Panc1 (cell line): Measurements from ENCODE around the gene TIAM2.

Source experiments
- REST ChIP-seq, 2 experiments: IDR thresholded peaks; 2 replicates each; pipeline ENCODE4 v1.6.1; 2011 to 2012; ENCODE audit warnings: low read depth in 2 of 2, control low read depth in 1 of 2, low read length in 1 of 2, mild to moderate bottlenecking in 1 of 2, moderate library complexity in 1 of 2; ENCODE audit not compliant: insufficient read depth in 1 of 2
- TCF7L2 ChIP-seq: IDR thresholded peaks from 2 replicates; pipeline ENCODE4 v1.6.1; 2011; ENCODE audit warnings: mild to moderate bottlenecking, low read depth, low read length, inconsistent platforms
- TF ChIP-seq, protein P1 (sequence below): fragments of 450-650 bp; IDR thresholded peaks from 2 replicates; pipeline ENCODE4 v1.5.1; 2017; ENCODE audit warnings: mild to moderate bottlenecking

DNA sequence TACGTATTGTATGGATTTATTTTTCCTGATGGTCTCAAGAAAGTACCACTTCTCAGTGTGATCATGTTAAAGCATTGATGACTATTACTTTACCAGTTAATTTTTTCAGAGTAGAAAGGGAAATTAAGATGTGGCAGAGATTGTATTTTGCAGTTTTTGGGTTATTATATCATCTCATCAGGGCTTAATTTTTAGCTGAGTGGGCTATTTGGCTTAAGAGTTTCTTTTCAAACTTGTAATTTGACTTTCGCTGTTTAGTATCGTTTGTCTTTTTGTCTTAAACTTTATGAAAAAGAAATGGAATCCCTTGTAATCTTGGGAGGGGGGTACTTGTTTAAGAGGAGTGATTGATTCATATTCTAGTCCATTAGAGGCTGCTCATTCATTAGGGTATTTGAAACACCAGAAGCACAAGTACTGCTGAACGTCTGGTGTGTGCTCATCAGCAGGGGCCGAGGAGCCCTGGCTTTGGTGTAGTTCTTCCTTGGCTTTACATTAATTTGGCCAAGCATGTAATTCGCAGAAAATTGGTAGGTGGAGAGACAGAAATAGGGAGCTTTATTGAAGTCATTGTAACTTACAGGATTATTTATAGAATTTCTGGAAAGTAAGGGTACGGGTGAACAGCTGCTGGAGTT, 112.4 kb downstream of the TIAM2 start:
- TF ChIP-seq, protein P1, sequence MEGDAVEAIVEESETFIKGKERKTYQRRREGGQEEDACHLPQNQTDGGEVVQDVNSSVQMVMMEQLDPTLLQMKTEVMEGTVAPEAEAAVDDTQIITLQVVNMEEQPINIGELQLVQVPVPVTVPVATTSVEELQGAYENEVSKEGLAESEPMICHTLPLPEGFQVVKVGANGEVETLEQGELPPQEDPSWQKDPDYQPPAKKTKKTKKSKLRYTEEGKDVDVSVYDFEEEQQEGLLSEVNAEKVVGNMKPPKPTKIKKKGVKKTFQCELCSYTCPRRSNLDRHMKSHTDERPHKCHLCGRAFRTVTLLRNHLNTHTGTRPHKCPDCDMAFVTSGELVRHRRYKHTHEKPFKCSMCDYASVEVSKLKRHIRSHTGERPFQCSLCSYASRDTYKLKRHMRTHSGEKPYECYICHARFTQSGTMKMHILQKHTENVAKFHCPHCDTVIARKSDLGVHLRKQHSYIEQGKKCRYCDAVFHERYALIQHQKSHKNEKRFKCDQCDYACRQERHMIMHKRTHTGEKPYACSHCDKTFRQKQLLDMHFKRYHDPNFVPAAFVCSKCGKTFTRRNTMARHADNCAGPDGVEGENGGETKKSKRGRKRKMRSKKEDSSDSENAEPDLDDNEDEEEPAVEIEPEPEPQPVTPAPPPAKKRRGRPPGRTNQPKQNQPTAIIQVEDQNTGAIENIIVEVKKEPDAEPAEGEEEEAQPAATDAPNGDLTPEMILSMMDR = no peak
- TF ChIP-seq TCF7L2 (no peak), REST (IDR thresholded peaks at IDR 0.05; ENCODE audit: insufficient read depth in 1 of 2, low read depth in 2 of 2, low read length in 1 of 2) (no peak)
